ENCODE measurements around the gene FGF1. TPM values are rescaled to one million over a fixed set of nuclear protein-coding genes. Genes with fewer than 3 reads are reported as not detected.

The FGF1 gene
- polyA plus RNA-seq, 3 donors, result not detected

DNA sequence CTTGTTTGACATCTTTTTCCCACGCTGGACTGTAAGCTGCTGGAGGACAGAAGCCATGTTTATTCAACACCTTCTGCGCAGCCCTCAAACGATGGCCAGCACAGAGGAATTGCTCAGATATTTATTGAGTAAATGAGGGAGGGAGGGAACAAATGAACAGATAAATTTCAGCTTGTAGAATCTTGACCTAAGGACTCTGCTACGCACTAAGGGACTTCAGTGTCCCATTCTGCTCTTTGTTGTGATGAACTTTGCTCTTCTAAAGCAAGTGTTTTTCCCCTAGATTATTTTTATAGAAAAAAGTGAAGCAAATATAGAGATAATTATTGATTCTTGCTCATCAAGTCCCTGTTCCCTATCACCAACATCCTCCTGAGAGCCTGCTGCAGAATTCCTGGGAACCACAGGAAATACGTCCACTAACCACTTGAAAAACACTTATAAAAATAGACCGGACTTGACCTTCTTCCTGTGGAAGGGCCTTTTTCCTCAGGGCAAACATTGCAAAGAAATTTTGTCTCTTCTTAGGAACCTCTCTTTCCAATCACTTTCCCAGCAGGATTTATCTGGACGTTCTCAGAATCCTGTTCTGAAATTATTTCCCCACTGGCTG is 54.9 kb downstream of the FGF1 start:
- H3K9me3 Mint-ChIP-seq, result no peaks in the 10 kb centered on the region
- WGBS (ENCODE audit: insufficient coverage), result 89% methylated on average over 3 of the region's 7 CpGs
- H3K27me3 Mint-ChIP-seq (ENCODE audit: low read depth in 3 of 3), result peaks cover 2 to 3% (median 3%) of the 10 kb centered on the region in 3 donors
- no peaks in the 10 kb centered on the region for H3K36me3 Mint-ChIP-seq
- no peaks in the 10 kb centered on the region for H3K4me1 ChIP-seq (ENCODE audit: control insufficient read depth in 1 of 2, insufficient read depth in 2 of 2, low read length in 2 of 2)
- H3K27ac Mint-ChIP-seq, result no peak overlapping the region
- no peak for DNase-seq
- no peaks in the 10 kb centered on the region for H3K27me3 ChIP-seq (ENCODE audit: control insufficient read depth in 2 of 2, insufficient read depth in 2 of 2, low read length in 2 of 2)
- H3K9ac ChIP-seq (ENCODE audit: insufficient read depth, low read length, poor library complexity, severe bottlenecking), result no peak overlapping the region
- no peak overlapping the region for H3K4me2 ChIP-seq (replicated peaks; ENCODE audit: extremely low read depth, low read length, poor library complexity, severe bottlenecking)
- no peak overlapping the region for H3K4me3 Mint-ChIP-seq
- H3K4me3 ChIP-seq (replicated peaks in 1 of 3; ENCODE audit: low read depth in 2 of 3, low read length in 3 of 3), result no peak overlapping the region
- H2AFZ ChIP-seq (ENCODE audit: insufficient read depth, low read depth, low read length, poor library complexity, severe bottlenecking), result no peak overlapping the region
- no peaks in the 10 kb centered on the region for H4K20me1 ChIP-seq (ENCODE audit: insufficient read depth, low read length)
- no peaks in the 10 kb centered on the region for H3K9me3 ChIP-seq (replicated peaks in 1 of 2; ENCODE audit: control insufficient read depth in 1 of 2, insufficient read depth in 1 of 2, low read length in 2 of 2)
- H3K27ac ChIP-seq (ENCODE audit: low read depth in 1 of 2, low read length in 2 of 2), result no peak overlapping the region
- no peaks in the 10 kb centered on the region for H3K79me2 ChIP-seq (ENCODE audit: insufficient read depth, low read length)
- no peak for TF ChIP-seq CTCF (IDR thresholded peaks at IDR 0.05)
- no peaks in the 10 kb centered on the region for H3K36me3 ChIP-seq (replicated peaks in 1 of 2; ENCODE audit: control insufficient read depth in 1 of 2, insufficient read depth in 2 of 2, low read length in 2 of 2)
- no peaks in the 10 kb centered on the region for H3K4me1 Mint-ChIP-seq
- intact Hi-C loops (cut with micrococcal nuclease), result no loop called here

- H2AFZ ChIP-seq (ENCODE audit: insufficient read depth, low read depth, low read length, poor library complexity, severe bottlenecking), result no peak overlapping the region
- H3K9ac ChIP-seq (ENCODE audit: insufficient read depth, low read length, poor library complexity, severe bottlenecking), result no peak overlapping the region
- no peaks in the 10 kb centered on the region for H4K20me1 ChIP-seq (ENCODE audit: insufficient read depth, low read length)
- DNase-seq, result no peak
- Mint-ChIP-seq H3K4me1 (no peaks in the 10 kb centered on the region), H3K9me3 (no peaks in the 10 kb centered on the region), H3K4me3 (no peak overlapping the region), H3K27ac (no peak overlapping the region), H3K27me3 (ENCODE audit: low read depth in 3 of 3) (peaks cover under 1 to 3% (median 2%) of the 10 kb centered on the region in 3 donors), H3K36me3 (no peaks in the 10 kb centered on the region)
- H3K27me3 ChIP-seq (ENCODE audit: control insufficient read depth in 2 of 2, insufficient read depth in 2 of 2, low read length in 2 of 2), result no peaks in the 10 kb centered on the region
- no peak overlapping the region for H3K27ac ChIP-seq (ENCODE audit: low read depth in 1 of 2, low read length in 2 of 2)
- WGBS (ENCODE audit: insufficient coverage), result 97% methylated on average over 3 of the region's 5 CpGs
- H3K4me3 ChIP-seq (replicated peaks in 1 of 3; ENCODE audit: low read depth in 2 of 3, low read length in 3 of 3), result no peak overlapping the region
- H3K36me3 ChIP-seq (replicated peaks in 1 of 2; ENCODE audit: control insufficient read depth in 1 of 2, insufficient read depth in 2 of 2, low read length in 2 of 2), result no peaks in the 10 kb centered on the region
- no peaks in the 10 kb centered on the region for H3K4me1 ChIP-seq (ENCODE audit: control insufficient read depth in 1 of 2, insufficient read depth in 2 of 2, low read length in 2 of 2)
- H3K9me3 ChIP-seq (replicated peaks in 1 of 2; ENCODE audit: control insufficient read depth in 1 of 2, insufficient read depth in 1 of 2, low read length in 2 of 2), result no peaks in the 10 kb centered on the region
- intact Hi-C loops (cut with micrococcal nuclease), result no loop called here
- no peak for TF ChIP-seq CTCF (IDR thresholded peaks at IDR 0.05)
- no peak overlapping the region for H3K4me2 ChIP-seq (replicated peaks; ENCODE audit: extremely low read depth, low read length, poor library complexity, severe bottlenecking)
- no peaks in the 10 kb centered on the region for H3K79me2 ChIP-seq (ENCODE audit: insufficient read depth, low read length)
Observed at GRCh38 chr5:142627383-142628217, 58.3 kb downstream of the FGF1 start.

Data from CD14-positive monocyte (primary cell).